ENCODE data around the gene CYP4F2. TPM values are rescaled to one million over a fixed set of nuclear protein-coding genes. Genes with fewer than 3 reads are reported as not detected.
A peak's percentile ranks its signal among the peaks of the same experiment; 100 is the strongest.
"Not testable (repeated sequence)": the region's sequence is repeated elsewhere in the genome, so short reads cannot be mapped to it uniquely, and the experiment has no call there.

CYP4F2 gene
- polyA plus RNA-seq, 5 donors, result not detected

DNA sequence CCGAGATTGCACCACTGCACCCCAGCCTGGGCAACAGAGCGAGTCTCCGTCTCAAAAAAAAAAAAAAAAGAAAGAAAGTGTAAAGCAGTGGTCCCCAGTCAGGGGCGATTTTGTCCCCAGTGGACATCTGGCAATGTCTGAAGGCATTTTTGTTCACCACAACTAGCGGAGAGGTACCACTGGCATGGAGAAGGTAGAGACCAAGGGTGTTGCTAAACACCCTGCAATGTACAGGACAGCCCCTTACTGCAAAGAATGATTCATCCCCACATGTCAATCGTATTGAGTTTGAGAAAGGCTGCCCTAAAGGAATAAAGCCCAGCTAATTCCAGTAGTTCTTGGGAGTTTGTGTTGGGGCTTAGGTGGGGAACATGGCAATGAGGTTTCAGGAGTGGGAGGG, 38.7 kb downstream of the CYP4F2 start:
- DNase-seq, result no peak

DNA sequence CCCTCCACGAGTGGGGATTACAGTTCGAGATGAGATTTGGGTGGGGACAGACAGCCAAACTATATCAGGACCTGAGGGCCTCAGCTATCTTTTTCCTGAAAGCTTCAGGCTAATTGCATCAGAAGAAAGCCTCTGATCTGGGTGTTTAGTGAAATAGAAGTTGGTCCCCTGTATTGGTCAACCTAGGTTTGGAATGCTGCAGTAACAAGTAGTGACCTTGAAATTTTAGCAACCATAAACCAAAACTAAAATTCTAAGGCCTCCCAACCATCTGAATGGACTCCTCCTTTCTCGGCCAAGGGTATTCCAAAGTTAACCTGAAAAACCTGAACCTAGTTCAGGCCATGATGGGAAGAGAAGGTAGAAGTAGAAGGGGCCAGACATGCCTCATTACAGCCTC, 47.5 kb downstream of the CYP4F2 start:
- DNase-seq, result no peak

DNA sequence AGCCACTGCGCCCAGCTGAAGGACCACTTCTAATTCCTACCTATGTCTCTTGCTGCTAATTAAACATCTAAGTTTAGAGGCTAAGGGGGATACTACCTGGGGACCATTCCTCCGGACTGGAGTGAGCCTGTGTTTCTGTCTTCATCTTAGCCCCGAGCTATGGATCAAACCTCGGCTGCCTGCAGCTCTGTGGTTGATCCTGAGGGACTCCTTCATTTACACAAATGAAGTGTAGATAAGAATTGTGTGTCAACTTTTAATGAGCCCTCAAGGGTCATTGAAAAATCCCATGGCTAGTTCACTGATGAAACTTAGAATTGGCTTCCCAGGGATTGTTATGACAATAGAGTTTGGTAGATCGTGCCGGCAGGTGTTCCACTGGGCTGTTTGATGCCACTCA, 51.0 kb downstream of the CYP4F2 start:
- DNase-seq, result no peak

DNA sequence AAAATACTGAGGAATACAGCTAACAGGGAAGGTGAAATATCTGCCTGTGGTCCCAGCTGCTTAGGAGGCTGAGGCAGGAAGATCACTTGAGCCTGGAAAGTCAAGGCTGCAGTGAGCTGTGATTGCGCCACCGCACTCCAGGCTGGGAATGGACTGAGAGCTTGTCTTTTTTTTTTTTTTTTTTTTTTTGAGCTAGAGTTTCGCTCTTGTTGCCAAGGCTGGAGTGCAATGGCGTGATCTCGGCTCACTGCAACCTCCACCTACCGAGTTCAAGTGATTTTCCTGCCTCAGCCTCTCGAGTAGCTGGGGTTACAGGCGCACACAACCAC, 54.0 kb downstream of the CYP4F2 start:
- DNase-seq, result peak in 1 of 2 donors; percentile 18

DNA sequence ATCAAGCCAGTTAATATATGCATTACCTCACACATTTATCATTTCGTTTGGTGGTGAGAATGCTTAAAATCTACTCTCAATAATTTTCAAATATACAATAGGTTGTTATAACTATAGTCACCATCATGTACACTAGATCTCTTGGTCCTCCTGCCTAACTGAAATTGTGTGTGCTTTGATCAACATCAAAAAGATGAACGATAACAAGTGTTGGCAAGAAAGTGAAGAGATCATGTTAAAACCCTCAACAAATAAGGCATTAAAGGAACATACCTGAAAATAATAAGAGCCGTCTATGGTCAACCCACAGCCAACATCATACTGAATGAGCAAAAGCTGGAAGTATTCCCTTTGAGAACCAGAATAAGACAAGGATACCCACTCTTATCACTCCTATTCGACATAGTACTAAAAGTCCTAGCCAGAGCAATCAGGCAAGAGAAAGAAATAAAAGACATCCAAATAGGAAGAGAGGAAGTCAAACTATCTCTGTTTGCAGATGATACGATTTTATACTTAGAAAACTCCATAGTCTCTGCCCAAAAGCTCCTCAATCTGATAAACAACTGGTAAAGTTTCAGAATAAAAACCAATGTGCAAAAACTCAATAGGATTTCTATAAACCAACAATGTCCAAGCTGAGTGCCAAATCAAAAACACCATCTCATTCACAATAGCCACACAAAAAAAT, 54.5 kb downstream of the CYP4F2 start:
- DNase-seq, result no peak

DNA sequence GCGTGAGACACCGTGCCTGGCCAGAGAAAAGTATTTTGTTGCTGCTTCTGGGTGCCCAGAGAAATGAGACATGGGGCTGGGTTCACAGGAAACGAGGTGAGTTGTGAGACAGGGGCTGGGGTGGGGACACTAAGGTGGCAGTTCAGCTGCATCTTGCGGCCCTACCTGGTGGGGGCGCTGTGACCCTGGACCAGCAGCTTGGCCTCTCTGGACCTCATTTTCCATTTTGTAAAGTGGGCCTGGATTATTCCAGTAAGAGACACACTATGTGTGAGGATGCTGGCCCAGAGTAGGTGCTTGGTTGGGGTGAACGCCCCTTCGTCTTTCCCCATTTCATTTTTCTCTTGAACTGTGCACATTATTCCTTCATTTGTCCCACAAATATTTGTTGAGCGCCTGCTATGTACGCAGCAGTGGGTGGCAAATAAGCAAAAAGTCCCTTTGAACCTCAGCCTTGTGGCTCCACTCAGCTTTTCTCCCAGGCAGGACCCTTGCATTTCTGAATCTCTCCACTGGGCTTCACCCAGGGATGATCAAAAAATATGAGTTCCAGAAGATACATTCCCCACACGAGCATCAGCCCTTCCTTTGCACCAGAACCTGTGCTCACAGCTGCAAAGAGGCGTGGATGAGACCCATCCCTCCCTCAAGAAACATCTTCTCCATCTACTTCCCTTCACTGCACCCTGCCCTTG, 55.9 kb downstream of the CYP4F2 start:
- no peak for DNase-seq

DNA sequence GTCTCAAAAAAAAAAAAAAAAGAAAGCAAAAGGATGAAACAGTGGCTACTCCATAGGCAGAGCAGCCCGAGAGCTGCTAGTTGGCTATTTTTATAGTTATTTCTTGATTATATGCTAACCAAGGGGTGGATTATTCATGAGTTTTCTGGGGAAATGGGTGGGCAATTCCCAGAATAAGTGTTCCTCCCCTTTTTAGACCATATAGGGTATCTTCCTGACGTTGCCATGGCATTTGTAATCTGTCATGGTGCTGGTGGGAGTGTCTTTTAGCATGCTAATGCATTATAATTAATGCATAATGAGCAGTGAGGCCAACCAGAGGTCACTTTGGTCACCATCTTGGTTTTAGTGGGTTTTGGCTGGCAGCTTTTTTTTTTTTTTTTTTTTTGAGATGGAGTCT, 57.0 kb downstream of the CYP4F2 start:
- DNase-seq, result no peak

DNA sequence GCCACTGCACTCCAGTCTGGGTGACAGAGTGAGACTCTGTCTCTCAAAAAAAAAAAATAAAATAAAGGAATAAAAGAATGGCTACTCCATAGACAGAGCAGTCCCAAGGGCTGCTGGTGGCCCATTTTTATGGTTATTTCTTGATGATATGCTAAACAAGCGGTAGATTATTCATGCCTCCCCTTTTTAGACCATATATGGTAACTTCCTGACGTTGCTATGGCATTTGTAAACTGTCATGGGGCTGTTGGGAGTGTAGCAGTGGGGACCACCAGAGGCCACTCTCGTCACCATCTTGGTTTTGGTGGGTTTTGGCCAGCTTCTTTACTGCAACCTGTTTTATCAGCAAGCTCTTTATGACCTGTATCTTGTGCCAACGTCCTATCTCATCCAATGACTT, 58.0 kb downstream of the CYP4F2 start:
- not testable (repeated sequence) for DNase-seq

DNA sequence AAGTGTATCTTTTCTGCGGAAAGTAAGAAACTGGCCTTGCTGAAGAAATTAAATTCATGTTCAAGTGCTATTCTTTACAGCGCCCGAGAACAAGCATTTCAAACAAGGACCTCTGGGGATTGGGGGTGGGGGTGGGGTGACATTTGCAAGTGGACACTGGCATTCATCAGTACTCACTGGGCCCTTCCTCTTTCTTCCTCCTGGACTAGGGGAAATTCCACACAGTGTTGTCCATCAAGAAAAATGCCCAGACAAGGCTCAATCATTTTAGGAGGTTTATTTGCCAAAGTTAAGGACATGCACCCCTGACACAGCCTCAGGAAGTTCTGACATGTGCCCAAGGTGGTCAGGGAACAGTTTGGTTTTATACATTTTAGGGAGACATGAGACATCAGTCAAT, 59.5 kb downstream of the CYP4F2 start:
- no peak for DNase-seq

DNA sequence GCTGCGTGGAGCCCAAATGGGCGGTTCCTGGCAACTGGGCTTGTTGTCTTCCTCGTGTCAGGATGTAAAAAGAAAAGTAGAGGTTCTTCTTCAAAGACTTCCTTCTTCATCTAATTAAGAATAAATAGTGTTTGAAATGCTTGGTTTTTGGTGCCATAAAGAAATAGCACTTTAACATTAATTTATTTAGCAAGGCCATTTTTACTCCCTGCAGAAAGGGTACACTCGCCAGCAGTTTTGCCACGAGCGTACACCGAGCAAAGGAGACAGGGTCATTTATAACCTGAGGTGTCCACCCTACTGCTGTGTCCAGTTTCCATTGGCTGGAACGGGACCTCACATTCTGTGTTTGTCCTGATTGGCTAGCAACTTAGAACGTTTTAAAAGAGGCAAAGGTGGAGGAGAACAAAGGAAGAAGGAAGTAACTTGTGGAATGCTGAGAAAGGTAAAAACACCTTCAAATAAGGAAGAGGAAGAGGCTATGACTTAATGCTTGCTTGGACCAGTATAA, 60.6 kb downstream of the CYP4F2 start:
- DNase-seq, result no peak

DNA sequence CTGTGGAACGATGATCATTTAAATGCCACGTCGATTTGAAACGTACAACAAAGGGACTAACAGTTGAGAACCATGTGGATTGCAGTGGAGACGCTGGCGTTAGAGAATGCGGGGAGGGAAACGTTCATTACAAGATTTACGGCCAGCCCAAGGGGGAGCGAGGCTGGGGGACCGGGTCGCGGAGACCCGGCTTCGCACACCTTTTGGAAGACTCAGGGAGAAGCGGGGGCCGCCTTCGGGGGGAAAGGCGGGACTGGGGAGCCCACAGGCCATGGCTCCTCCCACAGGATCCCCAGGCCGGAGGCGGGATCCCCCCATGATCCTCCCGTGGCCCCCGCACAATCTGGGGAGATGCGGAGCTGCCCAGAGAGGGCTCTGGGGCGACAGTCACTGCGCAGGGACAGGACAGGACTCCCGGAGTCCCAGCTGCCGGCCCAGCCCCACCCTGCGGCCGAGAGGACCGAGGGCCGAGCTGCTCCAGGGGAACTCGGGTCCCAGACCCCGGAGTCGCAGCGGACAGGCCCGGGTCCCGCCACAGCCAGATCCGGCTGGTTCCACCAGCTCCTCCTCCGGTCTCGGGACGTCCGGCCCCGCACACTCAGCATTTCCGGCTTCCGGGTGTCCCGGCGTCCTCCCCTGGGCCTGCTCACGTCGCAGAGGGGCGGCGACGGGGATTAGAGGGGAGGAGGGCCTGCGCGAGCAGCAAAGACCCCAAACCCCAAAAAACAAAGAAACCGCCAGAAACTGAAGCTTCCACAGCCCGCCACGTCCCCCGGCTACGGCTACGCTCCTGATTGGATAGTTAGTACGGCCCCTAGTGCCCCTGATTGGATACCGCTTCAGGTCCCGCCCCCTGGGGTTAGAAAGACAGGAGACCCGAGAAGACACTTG, 61.3 kb downstream of the CYP4F2 start:
- peak; percentile 96 to 98 for DNase-seq

DNA sequence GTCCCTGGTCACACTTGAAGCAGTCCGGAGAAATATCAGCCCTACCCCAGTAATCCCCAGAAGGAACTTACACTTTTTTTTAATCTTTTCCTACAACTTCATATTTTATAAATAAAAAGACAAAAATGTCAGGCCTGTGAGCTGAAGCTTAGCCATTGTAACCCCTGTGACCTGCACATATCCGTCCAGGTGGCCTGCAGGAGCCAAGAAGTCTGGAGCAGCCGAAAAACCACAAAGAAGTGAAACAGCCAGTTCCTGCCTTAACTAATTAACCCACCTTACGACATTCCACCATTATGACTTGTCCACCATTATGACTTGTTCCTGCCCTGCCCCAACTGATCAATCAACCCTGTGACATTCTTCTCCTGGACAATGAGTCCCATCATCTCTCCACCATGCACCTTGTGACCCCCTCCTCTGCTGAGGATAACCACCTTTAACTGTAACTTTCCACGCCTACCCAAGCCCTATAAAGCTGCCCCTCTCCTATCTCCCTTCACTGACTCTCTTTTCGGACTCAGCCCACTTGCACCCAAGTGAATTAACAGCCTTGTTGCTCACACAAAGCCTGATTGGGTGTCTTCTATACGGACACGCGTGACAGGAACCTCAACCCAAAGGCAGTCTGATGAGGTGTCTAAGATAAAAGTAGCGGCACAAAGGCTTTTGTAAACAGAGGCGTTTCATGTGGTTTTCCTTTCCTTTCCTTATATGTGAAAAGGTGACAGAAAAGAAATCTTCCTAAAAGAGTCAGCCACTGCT, 62.1 kb downstream of the CYP4F2 start:
- not testable (repeated sequence) for DNase-seq

DNA sequence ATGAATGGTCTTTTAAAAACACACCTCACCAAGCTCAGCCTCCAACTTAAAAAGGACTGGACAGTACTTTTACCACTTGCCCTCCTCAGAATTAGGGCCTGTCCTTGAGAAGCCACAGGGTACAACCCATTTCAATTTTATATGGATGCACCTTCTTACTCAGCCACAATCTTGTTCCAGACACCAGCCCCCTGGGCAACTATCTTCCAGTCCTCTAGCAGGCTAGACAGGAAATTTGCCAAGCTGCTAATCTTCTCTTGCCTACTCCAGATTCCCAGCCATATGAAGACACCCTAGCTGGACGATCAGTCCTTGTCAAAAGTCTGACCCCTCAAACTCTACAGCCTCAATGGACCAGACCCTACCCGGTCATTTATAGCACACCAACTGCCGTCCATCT, 63.6 kb downstream of the CYP4F2 start:
- DNase-seq, result not testable (repeated sequence)

DNA sequence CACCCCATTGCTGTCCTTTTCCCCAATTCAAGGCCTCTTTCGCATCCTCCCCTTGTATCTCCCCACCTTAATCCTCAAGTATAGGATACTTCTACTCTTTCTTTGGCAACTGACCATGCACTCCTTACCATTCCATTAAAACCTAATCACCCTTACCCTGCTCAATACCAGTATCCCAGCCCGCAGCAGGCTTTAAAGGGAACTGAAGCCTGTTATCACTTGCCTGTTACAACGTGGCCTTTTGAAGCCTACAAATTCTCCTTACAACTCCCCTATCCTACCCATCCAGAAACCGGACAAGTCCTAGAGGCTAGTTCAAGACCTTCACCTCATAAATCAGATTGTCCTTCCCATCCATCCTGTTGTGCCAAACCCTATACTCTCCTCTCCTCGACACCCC, 66.2 kb downstream of the CYP4F2 start:
- no peak for DNase-seq

DNA sequence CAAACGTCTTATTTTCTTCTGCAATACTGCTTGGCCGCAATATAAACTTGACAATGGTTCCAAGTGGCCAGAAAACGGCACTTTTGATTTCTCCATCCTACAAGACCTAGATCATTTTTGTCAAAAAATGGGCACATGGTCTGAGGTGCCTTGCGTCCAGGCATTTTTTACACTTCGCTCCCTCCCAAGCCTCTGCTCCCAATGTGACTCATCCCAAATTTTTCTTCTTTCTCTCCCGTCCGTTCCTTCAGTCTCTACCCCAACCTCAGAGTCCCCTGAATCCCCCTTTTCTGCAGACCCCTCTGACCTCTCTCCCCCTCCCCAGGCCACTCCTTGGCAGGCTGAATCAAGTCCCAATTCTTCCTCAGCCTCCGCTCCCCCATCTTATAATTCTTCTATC, 68.1 kb downstream of the CYP4F2 start:
- DNase-seq, result no peak

DNA sequence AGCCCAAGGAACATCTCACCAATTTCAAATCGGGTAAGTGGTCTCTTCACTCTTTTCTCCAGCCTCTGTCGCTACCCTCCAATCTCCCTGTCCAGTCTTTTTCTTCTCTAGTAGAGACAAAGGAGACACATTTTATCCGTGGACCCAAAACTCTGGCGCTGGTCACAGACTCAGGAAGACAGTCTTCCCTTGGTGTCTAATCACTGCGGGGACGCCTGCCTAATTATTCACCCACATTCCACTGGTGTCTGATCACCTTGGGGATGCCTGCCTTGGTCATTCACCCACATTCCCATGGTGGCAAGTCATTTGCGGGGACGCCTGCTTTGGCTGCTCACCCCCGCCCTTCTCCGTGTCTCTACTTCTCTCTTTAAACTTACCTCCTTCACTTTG, 68.6 kb downstream of the CYP4F2 start:
- DNase-seq, result no peak

DNA sequence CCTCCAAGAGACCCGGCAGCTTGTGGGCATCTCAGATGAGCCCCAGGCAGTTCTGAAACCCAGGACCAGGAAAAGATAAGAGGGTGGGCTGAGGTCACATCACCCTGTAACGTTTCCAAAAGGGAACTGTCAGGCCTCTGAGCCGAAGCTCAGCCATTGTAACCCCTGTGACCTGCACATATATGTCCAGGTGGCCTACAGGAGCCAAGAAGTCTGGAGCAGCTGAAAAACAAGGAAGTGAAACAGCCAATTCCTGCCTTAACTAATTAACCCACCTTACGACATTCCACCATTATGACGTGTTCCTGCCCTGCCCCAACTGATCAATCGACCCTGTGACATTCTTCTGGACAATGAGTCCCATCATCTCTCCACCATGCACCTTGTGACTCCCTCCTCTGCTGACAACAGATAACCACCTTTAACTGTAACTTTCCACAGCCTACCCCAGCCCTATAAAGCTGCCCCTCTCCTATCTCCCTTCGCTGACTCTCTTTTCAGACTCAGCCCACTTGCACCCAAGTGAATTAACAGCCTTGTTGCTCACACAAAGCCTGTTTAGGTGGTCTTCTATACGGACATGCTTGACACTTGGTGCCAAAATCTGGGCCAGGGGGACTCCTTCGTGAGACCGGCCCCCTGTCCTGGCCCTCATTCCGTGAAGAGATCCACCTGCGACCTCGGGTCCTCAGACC, 69.1 kb downstream of the CYP4F2 start:
- not testable (repeated sequence) for DNase-seq

DNA sequence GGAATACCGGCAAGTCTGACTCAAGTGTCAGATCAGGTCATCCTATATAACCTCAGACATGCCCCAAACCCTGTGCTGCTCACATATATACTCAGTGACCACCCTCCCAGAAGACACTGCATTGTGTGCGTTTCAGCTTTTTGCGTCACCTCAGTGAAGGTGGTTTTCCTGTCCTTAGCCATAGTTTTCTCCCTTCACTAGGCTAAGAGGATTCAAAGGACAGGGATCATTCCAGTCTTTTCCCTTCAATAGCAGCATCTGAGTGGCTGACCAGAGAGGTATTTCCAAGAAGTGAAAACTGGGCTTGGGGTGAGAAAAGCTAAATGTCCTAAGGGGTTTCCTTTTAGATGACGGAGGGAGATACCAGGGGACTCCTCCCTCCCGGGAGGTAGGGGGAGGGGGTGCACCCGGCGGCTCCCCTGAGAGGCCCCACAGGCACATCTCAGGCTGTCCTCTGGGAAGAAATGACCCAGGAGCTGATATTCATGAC, 69.7 kb downstream of the CYP4F2 start:
- no peak for DNase-seq

All from right lung (tissue), 5 donors.